OCI-LY3 (cell line): ENCODE measurements around the gene MATN1.

ENCODE experiments used
- H2AFZ ChIP-seq: fragments of 200-600, 300-600 bp; shearing (Covaris generic); 2 replicates; pipeline ENCODE4 v1.6.0; 2014; ENCODE audit warnings: antibody characterized with exemption, low read depth, low read length
- H3K27ac ChIP-seq: fragments of 200-600, 300-600 bp; sonication (generic); 2 replicates; pipeline ENCODE4 v1.5.1; 2014; ENCODE audit warnings: mild to moderate bottlenecking, low read length, moderate library complexity, mixed read lengths
- H3K27me3 ChIP-seq: fragments of 200-600, 300-600 bp; sonication (generic); 2 replicates; pipeline ENCODE4 v1.6.1; 2014; ENCODE audit warnings: low read depth, low read length, mixed read lengths
- H3K36me3 ChIP-seq: fragments of 200-600, 300-600 bp; sonication (generic); replicated peaks from 2 replicates; pipeline ENCODE3; 2014; ENCODE audit warnings: low read depth, low read length, mixed read lengths
- H3K4me1 ChIP-seq: fragments of 300-600, 200-600 bp; sonication (generic); 2 replicates; pipeline ENCODE4 v1.6.1; 2014; ENCODE audit warnings: low read length, mixed read lengths
- H3K4me2 ChIP-seq: fragments of 200-600, 300-600 bp; sonication (generic); 2 replicates; pipeline ENCODE4 v1.6.1; 2014; ENCODE audit warnings: low read length, mixed read lengths
- H3K4me3 ChIP-seq: fragments of 300-600, 200-600 bp; sonication (generic); 2 replicates; pipeline ENCODE4 v1.5.1; 2014; ENCODE audit warnings: antibody characterized with exemption, mild to moderate bottlenecking, low read length, moderate library complexity
- H3K79me2 ChIP-seq: fragments of 300-600, 200-600 bp; shearing (Covaris generic); 2 replicates; pipeline ENCODE4 v1.6.1; 2014; ENCODE audit warnings: mild to moderate bottlenecking, low read length, mixed read lengths
- H3K9ac ChIP-seq: fragments of 300-600, 200-600 bp; shearing (Covaris generic); 2 replicates; pipeline ENCODE4 v1.6.0; 2014; ENCODE audit warnings: mild to moderate bottlenecking, low read length, moderate library complexity
- H3K9me3 ChIP-seq: fragments of 200-600, 300-600 bp; shearing (Covaris generic); 2 replicates; pipeline ENCODE4 v1.6.1; 2014; ENCODE audit warnings: low read length, mixed read lengths; ENCODE audit not compliant: insufficient read depth
- H4K20me1 ChIP-seq: fragments of 200-600, 300-600 bp; sonication (generic); 2 replicates; pipeline ENCODE4 v1.6.1; 2016; ENCODE audit warnings: low read length, mixed read lengths; ENCODE audit not compliant: insufficient read depth
- EZH2phosphoT487 ChIP-seq: fragments of 200-600 bp; shearing (Covaris generic); IDR thresholded peaks from 2 replicates; pipeline ENCODE4 v1.6.1; 2018; ENCODE audit warnings: antibody characterized with exemption, mixed run types, low read depth
- TF ChIP-seq, protein P1 (sequence below): fragments of 200-600, 300-600 bp; sonication (generic); IDR thresholded peaks from 2 replicates; pipeline ENCODE4 v1.5.1; 2014; ENCODE audit warnings: antibody characterized with exemption, low read length, low read depth

Gene MATN1

DNA sequence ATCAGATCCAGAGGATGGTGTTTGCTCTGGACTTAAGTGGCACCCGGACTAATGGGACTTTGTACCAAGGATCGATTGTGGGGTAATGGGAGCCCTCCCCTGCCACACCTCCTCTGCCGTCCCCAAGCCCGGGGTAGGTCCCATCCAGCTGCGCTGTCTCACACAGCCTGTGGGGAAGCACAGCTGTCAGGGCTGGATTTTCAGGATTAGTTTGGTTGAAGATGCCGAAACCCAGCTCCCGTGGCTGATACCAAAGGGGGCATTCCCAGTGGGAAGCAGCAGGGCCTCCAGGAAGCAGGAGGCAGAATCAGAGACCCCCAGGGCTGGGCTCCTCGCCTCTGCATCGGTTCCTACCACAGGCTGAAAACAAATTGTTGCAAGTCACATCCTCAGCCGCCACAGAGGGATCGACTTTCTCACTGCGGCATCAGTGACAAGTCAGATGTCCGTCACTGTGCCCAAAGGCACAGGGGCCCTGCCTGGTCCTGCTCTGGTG is 59.7 kb downstream of the MATN1 start:
- Histone ChIP-seq H3K4me1 (no peaks in the 10 kb centered on the region), H2AFZ (no peak overlapping the region), H3K4me2 (no peak overlapping the region), H3K9me3 (no peaks in the 10 kb centered on the region), H3K4me3 (no peak overlapping the region), H3K79me2 (no peaks in the 10 kb centered on the region), H3K27ac (no peak overlapping the region), H4K20me1 (no peaks in the 10 kb centered on the region), H3K27me3 (no peaks in the 10 kb centered on the region), H3K9ac (no peak overlapping the region), H3K36me3 (no peaks in the 10 kb centered on the region)
- TF ChIP-seq, protein P1, sequence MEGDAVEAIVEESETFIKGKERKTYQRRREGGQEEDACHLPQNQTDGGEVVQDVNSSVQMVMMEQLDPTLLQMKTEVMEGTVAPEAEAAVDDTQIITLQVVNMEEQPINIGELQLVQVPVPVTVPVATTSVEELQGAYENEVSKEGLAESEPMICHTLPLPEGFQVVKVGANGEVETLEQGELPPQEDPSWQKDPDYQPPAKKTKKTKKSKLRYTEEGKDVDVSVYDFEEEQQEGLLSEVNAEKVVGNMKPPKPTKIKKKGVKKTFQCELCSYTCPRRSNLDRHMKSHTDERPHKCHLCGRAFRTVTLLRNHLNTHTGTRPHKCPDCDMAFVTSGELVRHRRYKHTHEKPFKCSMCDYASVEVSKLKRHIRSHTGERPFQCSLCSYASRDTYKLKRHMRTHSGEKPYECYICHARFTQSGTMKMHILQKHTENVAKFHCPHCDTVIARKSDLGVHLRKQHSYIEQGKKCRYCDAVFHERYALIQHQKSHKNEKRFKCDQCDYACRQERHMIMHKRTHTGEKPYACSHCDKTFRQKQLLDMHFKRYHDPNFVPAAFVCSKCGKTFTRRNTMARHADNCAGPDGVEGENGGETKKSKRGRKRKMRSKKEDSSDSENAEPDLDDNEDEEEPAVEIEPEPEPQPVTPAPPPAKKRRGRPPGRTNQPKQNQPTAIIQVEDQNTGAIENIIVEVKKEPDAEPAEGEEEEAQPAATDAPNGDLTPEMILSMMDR: no peak
- no peak for TF ChIP-seq EZH2phosphoT487

DNA sequence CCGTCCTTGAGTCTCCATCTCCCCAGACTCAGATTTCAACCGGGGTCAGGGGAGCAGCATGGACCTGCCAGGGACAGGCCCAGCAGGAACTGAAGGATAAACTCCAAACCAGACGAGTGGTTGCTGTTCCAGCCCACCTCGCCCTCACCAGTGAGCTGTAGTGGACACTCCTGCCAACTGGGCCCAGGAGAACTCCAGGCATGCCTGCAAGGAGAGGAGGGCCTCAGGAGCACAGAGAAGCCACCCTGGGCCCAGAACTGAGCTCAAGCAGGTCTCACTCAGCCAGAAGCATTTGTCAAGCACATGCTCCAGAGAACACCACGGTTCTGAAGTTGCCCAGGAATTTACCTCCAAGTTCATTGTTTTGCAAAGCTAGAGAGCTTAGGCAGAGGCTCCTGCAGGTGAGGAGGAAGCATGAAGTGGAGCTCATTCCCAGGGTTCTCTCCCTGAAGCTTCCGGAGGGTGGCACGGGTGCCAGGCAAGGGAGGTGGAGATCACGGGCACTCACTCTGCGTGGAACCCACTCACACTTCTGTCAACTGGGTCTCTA is 61.0 kb downstream of the MATN1 start:
- no peaks in the 10 kb centered on the region for H3K9me3 ChIP-seq
- no peak overlapping the region for H3K9ac ChIP-seq
- H3K4me2 ChIP-seq: no peak overlapping the region
- no peaks in the 10 kb centered on the region for H4K20me1 ChIP-seq
- TF ChIP-seq EZH2phosphoT487: no peak
- TF ChIP-seq, protein P1: no peak
- no peaks in the 10 kb centered on the region for H3K36me3 ChIP-seq
- H3K4me3 ChIP-seq: no peak overlapping the region
- H3K79me2 ChIP-seq: no peaks in the 10 kb centered on the region
- H3K27ac ChIP-seq: no peak overlapping the region
- H3K27me3 ChIP-seq: no peaks in the 10 kb centered on the region
- H3K4me1 ChIP-seq: no peaks in the 10 kb centered on the region
- no peak overlapping the region for H2AFZ ChIP-seq

DNA sequence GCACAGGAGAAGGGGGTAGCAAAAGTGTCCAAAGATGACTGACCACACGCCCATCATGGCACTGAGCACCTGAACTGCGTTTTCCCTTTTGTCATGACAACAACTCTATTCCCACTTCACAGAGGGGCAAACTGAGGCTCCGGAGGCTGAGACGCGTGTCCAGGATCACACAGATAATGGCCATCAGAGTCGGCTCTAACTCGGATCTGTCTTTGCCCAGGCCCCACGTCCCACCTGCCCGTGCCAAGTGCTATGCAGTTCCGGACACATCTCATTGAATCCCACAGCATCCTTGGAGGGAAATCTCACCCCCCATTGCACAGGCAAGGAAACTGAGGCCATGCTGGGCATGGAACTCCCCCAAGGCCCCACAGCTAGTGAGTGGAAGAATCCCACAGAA is 62.1 kb downstream of the MATN1 start:
- no peaks in the 10 kb centered on the region for H3K4me1 ChIP-seq
- no peaks in the 10 kb centered on the region for H4K20me1 ChIP-seq
- no peaks in the 10 kb centered on the region for H3K36me3 ChIP-seq
- TF ChIP-seq, protein P1: no peak
- TF ChIP-seq EZH2phosphoT487: no peak
- H3K79me2 ChIP-seq: no peaks in the 10 kb centered on the region
- H2AFZ ChIP-seq: no peak overlapping the region
- no peak overlapping the region for H3K4me2 ChIP-seq
- no peak overlapping the region for H3K4me3 ChIP-seq
- no peaks in the 10 kb centered on the region for H3K27me3 ChIP-seq
- H3K9ac ChIP-seq: no peak overlapping the region
- no peaks in the 10 kb centered on the region for H3K9me3 ChIP-seq
- H3K27ac ChIP-seq: no peak overlapping the region
